Neural cell (in vitro differentiated cells): Measurements from ENCODE around the gene ANKRD30B. TPM values are rescaled to one million over a fixed set of nuclear protein-coding genes. Genes with fewer than 3 reads are reported as not detected.

Experiments
- H2AFZ ChIP-seq: fragments of 200-600, 300-800 bp; sonication (generic), shearing (Covaris generic); 2 replicates; pipeline ENCODE4 v1.6.0; 2014; ENCODE audit warnings: low read depth, mild to moderate bottlenecking, antibody characterized with exemption, low read length, moderate library complexity
- H3F3A ChIP-seq: fragments of 200-600 bp; shearing (Covaris generic); 2 replicates; pipeline ENCODE4 v1.6.1; 2016; ENCODE audit warnings: mild to moderate bottlenecking, moderate library complexity, mixed read lengths, antibody characterized with exemption, low read length; ENCODE audit not compliant: insufficient read depth, poor library complexity, severe bottlenecking
- H3K27ac ChIP-seq: fragments of 200-600, 300-800 bp; sonication (generic), shearing (Covaris generic); 2 replicates; pipeline ENCODE4 v1.5.1; 2014; ENCODE audit warnings: mild to moderate bottlenecking, low read length, moderate library complexity
- H3K27me3 ChIP-seq: fragments of 300-800, 200-600 bp; sonication (generic), shearing (Covaris generic); 2 replicates; pipeline ENCODE4 v1.6.0; 2014; ENCODE audit warnings: mild to moderate bottlenecking, low read depth, low read length, moderate library complexity; ENCODE audit not compliant: insufficient read depth
- H3K36me3 ChIP-seq: fragments of 300-800, 200-600 bp; sonication (generic), shearing (Covaris generic); 2 replicates; pipeline ENCODE4 v1.5.1; 2014; ENCODE audit warnings: mild to moderate bottlenecking, antibody characterized with exemption, low read length, moderate library complexity; ENCODE audit not compliant: insufficient read depth
- H3K4me2 ChIP-seq: fragments of 300-800, 200-600 bp; sonication (generic), shearing (Covaris generic); 2 replicates; pipeline ENCODE4 v1.6.0; 2014; ENCODE audit warnings: mild to moderate bottlenecking, low read length
- H3K4me3 ChIP-seq: fragments of 300-800, 200-600 bp; sonication (generic), shearing (Covaris generic); 2 replicates; pipeline ENCODE4 v1.5.1; 2014; ENCODE audit warnings: mild to moderate bottlenecking, low read length, moderate library complexity
- H3K79me2 ChIP-seq: fragments of 200-600 bp; shearing (Covaris generic); replicated peaks from 2 replicates; pipeline ENCODE4 v1.6.0; 2014; ENCODE audit warnings: mild to moderate bottlenecking, low read length, moderate library complexity; ENCODE audit not compliant: insufficient read depth
- H3K9ac ChIP-seq: fragments of 300-800, 200-600 bp; sonication (generic), shearing (Covaris generic); 2 replicates; pipeline ENCODE4 v1.6.1; 2016; ENCODE audit warnings: mild to moderate bottlenecking, low read length, mixed read lengths
- H3K9me2 ChIP-seq: fragments of 200-600 bp; shearing (Covaris generic); 2 replicates; pipeline ENCODE4 v1.6.1; 2016; ENCODE audit warnings: mild to moderate bottlenecking, low read length, mixed read lengths; ENCODE audit not compliant: insufficient read depth
- H3K9me3 ChIP-seq: fragments of 200-600, 300-800 bp; sonication (generic), shearing (Covaris generic); 2 replicates; pipeline ENCODE4 v1.6.1; 2016; ENCODE audit warnings: mild to moderate bottlenecking, mixed run types, low read length, moderate library complexity, mixed read lengths
- H4K20me1 ChIP-seq: fragments of 200-600 bp; shearing (Covaris generic); 2 replicates; pipeline ENCODE4 v1.6.1; 2016; ENCODE audit warnings: mild to moderate bottlenecking, mixed run types; ENCODE audit not compliant: insufficient read depth
- EP300 ChIP-seq: fragments of 450-650 bp; conservative IDR thresholded peaks from 2 replicates; pipeline ENCODE4 v1.6.1; 2014; ENCODE audit warnings: antibody characterized with exemption, mild to moderate bottlenecking, moderate library complexity; ENCODE audit not compliant: poor library complexity, severe bottlenecking
- EZH2 ChIP-seq: fragments of 200-600, 300-800 bp; shearing (Covaris generic), sonication (generic); IDR thresholded peaks from 2 replicates; pipeline ENCODE4 v1.6.1; 2014; ENCODE audit warnings: antibody characterized with exemption, low read length, borderline replicate concordance, mild to moderate bottlenecking; ENCODE audit not compliant: insufficient read depth, poor library complexity, severe bottlenecking
- MXI1 ChIP-seq: fragments of 450-650 bp; conservative IDR thresholded peaks from 2 replicates; pipeline ENCODE4 v1.6.1; 2014; ENCODE audit warnings: antibody characterized with exemption, mild to moderate bottlenecking; ENCODE audit not compliant: poor library complexity, severe bottlenecking
- POLR2AphosphoS5 ChIP-seq: IDR thresholded peaks from 2 replicates; pipeline ENCODE4 v1.6.1; 2012
- RAD21 ChIP-seq: fragments of 450-650 bp; conservative IDR thresholded peaks from 2 replicates; pipeline ENCODE4 v1.6.1; 2014; ENCODE audit warnings: antibody characterized with exemption, mild to moderate bottlenecking, moderate library complexity
- SMC3 ChIP-seq: fragments of 450-650 bp; conservative IDR thresholded peaks from 2 replicates; pipeline ENCODE4 v1.6.1; 2014; ENCODE audit warnings: antibody characterized with exemption, mild to moderate bottlenecking, moderate library complexity; ENCODE audit not compliant: poor library complexity
- TAF1 ChIP-seq: IDR thresholded peaks from 2 replicates; pipeline ENCODE4 v1.6.1; 2012; ENCODE audit warnings: low read depth
- polyA plus RNA-seq: library from polyadenylated mRNA; depleted of rRNA; stranded (reverse); fragments of >200 nt; gene quantifications from 2 replicates; pipeline ENCODE4 v1.2.3, GENCODE V29; 2014
- TF ChIP-seq, protein P1 (sequence below): fragments of 450-650 bp; IDR thresholded peaks from 2 replicates; pipeline ENCODE4 v1.5.1; 2014; ENCODE audit warnings: antibody characterized with exemption, mild to moderate bottlenecking, moderate library complexity; ENCODE audit not compliant: poor library complexity, severe bottlenecking
- TF ChIP-seq, protein P2 (sequence below): IDR thresholded peaks from 2 replicates; pipeline ENCODE4 v1.6.1; 2012; ENCODE audit warnings: borderline replicate concordance

Gene ANKRD30B
- polyA plus RNA-seq, 1 donor from 2014 or later: not detected

DNA sequence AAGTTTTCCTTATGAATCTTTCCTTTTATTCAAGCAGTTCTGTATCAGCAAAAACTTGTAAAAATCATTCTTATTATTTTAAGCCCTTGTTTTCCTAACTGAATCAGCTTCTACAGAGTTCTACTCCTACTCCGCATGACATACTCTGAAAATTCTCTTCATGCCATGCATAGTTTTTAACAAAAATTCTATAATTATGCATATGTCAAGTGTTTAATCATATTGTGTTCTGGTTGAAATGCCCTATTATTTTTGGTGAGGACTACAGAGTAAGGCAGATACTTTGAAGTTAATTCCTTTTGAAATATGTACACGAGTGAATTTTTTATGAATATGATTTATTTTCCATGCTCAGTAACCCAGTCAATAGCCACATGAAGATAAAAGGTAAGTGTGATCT, 28.8 kb downstream of the ANKRD30B start:
- no peaks in the 10 kb centered on the region for H3K9me3 ChIP-seq
- H3K27ac ChIP-seq: no peak overlapping the region
- H2AFZ ChIP-seq: no peak overlapping the region
- no peak overlapping the region for H3K4me2 ChIP-seq
- H3K79me2 ChIP-seq: no peaks in the 10 kb centered on the region
- H3K9ac ChIP-seq: no peak overlapping the region
- TF ChIP-seq TAF1 (no peak), RAD21 (no peak), SMC3 (no peak), EP300 (no peak), MXI1 (no peak), EZH2 (no peak), POLR2AphosphoS5 (no peak)
- TF ChIP-seq, protein P1, sequence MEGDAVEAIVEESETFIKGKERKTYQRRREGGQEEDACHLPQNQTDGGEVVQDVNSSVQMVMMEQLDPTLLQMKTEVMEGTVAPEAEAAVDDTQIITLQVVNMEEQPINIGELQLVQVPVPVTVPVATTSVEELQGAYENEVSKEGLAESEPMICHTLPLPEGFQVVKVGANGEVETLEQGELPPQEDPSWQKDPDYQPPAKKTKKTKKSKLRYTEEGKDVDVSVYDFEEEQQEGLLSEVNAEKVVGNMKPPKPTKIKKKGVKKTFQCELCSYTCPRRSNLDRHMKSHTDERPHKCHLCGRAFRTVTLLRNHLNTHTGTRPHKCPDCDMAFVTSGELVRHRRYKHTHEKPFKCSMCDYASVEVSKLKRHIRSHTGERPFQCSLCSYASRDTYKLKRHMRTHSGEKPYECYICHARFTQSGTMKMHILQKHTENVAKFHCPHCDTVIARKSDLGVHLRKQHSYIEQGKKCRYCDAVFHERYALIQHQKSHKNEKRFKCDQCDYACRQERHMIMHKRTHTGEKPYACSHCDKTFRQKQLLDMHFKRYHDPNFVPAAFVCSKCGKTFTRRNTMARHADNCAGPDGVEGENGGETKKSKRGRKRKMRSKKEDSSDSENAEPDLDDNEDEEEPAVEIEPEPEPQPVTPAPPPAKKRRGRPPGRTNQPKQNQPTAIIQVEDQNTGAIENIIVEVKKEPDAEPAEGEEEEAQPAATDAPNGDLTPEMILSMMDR: no peak
- TF ChIP-seq, protein P2, sequence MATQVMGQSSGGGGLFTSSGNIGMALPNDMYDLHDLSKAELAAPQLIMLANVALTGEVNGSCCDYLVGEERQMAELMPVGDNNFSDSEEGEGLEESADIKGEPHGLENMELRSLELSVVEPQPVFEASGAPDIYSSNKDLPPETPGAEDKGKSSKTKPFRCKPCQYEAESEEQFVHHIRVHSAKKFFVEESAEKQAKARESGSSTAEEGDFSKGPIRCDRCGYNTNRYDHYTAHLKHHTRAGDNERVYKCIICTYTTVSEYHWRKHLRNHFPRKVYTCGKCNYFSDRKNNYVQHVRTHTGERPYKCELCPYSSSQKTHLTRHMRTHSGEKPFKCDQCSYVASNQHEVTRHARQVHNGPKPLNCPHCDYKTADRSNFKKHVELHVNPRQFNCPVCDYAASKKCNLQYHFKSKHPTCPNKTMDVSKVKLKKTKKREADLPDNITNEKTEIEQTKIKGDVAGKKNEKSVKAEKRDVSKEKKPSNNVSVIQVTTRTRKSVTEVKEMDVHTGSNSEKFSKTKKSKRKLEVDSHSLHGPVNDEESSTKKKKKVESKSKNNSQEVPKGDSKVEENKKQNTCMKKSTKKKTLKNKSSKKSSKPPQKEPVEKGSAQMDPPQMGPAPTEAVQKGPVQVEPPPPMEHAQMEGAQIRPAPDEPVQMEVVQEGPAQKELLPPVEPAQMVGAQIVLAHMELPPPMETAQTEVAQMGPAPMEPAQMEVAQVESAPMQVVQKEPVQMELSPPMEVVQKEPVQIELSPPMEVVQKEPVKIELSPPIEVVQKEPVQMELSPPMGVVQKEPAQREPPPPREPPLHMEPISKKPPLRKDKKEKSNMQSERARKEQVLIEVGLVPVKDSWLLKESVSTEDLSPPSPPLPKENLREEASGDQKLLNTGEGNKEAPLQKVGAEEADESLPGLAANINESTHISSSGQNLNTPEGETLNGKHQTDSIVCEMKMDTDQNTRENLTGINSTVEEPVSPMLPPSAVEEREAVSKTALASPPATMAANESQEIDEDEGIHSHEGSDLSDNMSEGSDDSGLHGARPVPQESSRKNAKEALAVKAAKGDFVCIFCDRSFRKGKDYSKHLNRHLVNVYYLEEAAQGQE: no peak
- no peaks in the 10 kb centered on the region for H3K9me2 ChIP-seq
- no peaks in the 10 kb centered on the region for H3K27me3 ChIP-seq
- H4K20me1 ChIP-seq: no peaks in the 10 kb centered on the region
- no peaks in the 10 kb centered on the region for H3F3A ChIP-seq
- no peaks in the 10 kb centered on the region for H3K36me3 ChIP-seq
- H3K4me3 ChIP-seq: no peak overlapping the region

DNA sequence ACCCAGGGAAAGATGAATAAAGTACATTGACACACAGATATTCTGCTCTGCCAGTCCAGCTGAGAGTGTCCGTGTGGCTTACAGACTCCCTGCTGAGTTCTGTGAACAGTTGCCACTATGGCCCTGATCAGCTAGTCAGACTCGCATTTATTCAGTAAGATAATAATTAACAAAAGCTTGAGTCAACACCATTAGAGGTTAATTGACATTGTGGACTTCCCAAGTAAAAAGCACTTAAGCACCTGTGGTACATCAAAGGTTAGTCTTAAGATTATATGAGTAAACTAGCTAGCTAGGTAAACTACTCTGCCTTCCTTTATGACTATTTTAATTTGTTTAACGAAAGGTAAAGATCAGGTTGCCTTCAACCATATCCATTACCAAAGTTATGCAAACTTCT, 33.7 kb downstream of the ANKRD30B start:
- TF ChIP-seq, protein P1: no peak
- TF ChIP-seq MXI1: no peak
- TF ChIP-seq, protein P2: no peak
- no peak for TF ChIP-seq RAD21
- TF ChIP-seq EZH2: no peak
- no peak for TF ChIP-seq SMC3
- TF ChIP-seq TAF1: no peak
- TF ChIP-seq EP300: no peak
- TF ChIP-seq POLR2AphosphoS5: no peak
- no peaks in the 10 kb centered on the region for H3K27me3 ChIP-seq
- H3K27ac ChIP-seq: no peak overlapping the region
- H3K4me3 ChIP-seq: no peak overlapping the region
- no peaks in the 10 kb centered on the region for H3K79me2 ChIP-seq
- no peaks in the 10 kb centered on the region for H3K9me3 ChIP-seq
- H2AFZ ChIP-seq: no peak overlapping the region
- H4K20me1 ChIP-seq: no peaks in the 10 kb centered on the region
- H3K9ac ChIP-seq: no peak overlapping the region
- H3K9me2 ChIP-seq: no peaks in the 10 kb centered on the region
- H3K36me3 ChIP-seq: no peaks in the 10 kb centered on the region
- no peak overlapping the region for H3K4me2 ChIP-seq
- H3F3A ChIP-seq: no peaks in the 10 kb centered on the region
